Activated CD8-positive, alpha-beta memory T cell treated with anti-CD3 and anti-CD28 coated beads for 1 hour (primary cell): ENCODE data around the gene ZDHHC22.
"Not testable (repeated sequence)": the region's sequence is repeated elsewhere in the genome, so short reads cannot be mapped to it uniquely, and the experiment has no call there.

ENCODE experiments used
- DNase-seq, 2 donors: peaks; one replicate each; pipeline ENCODE4 v3.0.0-alpha.2; 2020; ENCODE audit warnings: low read depth in 1 of 2; ENCODE audit errors: extremely low read depth in 1 of 2

The ZDHHC22 gene

DNA sequence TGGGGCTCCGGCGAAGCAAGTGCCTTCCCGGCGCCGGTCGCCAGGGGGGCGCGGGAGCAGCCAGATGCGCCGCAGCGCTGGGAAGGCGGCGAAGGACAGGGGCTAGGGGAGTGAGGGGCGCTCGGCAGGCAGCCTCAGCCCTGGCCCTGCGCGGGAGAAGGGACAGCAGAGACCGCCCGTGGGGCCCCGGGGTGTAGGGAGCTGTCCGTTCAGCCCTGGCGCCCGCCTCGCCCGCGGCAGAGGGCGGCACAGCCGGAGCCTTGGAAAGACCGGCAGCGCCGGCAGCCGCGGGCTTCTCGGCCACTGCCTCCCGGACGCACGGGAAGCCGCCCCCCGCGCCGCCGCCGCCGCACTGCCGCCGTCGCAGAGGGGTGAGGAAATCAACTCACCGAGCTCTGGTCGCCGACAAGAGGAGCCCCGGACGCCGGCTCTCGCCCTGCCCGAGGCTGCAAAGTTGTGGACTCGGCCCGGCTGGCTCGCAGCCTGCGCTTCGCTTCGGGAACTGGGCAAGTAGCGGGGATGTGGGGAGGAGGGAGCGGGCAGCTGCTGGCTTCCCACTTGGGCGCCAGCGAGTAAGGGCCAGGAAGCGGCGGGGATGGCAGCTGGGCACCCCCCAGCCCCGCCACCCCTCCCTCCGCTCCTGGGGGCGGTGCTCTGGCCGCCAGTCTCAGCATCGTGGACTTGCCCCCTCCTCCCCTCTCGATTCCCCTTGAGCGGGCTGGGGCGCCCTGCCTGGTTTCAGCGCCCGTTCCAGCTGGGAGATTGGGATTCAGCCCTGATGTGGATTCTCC lies at the start of gene ZDHHC22:
Gene ZDHHC22, minus strand, starts transcription at position 578 of the 791 bp plus-strand sequence. CDS start 2,053 bp downstream, outside the sequence.
- DNase-seq, result no peak

GRCh38 chr14:77190977-77191376 lies 49.4 kb upstream of the ZDHHC22 start:
- DNase-seq, result no peak

DNA sequence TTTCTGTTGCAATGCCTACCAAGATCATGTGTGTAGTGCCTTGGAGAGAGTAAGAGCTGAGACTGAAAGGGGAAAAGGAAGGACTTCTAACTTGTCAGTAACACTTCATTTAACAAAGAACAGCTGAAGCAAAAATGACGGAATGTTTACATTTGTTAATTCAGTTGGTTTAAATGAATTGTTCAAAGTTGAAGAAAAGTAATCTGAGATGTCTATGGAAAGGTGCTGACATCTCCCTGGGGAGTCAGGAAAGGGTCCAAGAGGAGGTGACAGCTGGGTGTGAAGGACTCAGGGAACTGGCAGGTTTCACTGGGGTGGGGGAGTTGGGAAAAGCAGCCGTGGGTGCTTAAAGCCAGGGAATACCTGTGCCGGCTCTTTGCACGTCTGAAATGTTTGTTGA lies 47.9 kb upstream of the ZDHHC22 start:
- DNase-seq, result no peak

- no peak for DNase-seq
Measured at GRCh38 chr14:77187649-77188012, 46.0 kb upstream of the ZDHHC22 start.

- no peak for DNase-seq
Measured at GRCh38 chr14:77186911-77187648, 45.5 kb upstream of the ZDHHC22 start.

- no peak for DNase-seq
Measured at GRCh38 chr14:77185093-77185465, 43.5 kb upstream of the ZDHHC22 start.

GRCh38 chr14:77184396-77185092 lies 43.0 kb upstream of the ZDHHC22 start:
- no peak for DNase-seq

- no peak for DNase-seq
Measured at GRCh38 chr14:77183896-77184295, 42.3 kb upstream of the ZDHHC22 start.

GRCh38 chr14:77181603-77182437 lies 40.2 kb upstream of the ZDHHC22 start, which contains the start of gene TMEM63C:
TMEM63C (plus strand) TSS chr14:77181798; CDS start chr14:77218814, 37,016 bp downstream.
- peak; percentile 9 to 14 for DNase-seq

- no peak for DNase-seq
Measured at GRCh38 chr14:77180726-77181602, 39.4 kb upstream of the ZDHHC22 start.

- no peak for DNase-seq
Measured at GRCh38 chr14:77178656-77179055, 37.1 kb upstream of the ZDHHC22 start.

GRCh38 chr14:77177702-77178101 lies 36.1 kb upstream of the ZDHHC22 start:
- DNase-seq, result no peak

- DNase-seq, result no peak
Measured at GRCh38 chr14:77175843-77176242, 34.3 kb upstream of the ZDHHC22 start.

- DNase-seq, result not testable (repeated sequence)
Measured at GRCh38 chr14:77173911-77174617, 32.5 kb upstream of the ZDHHC22 start.

DNA sequence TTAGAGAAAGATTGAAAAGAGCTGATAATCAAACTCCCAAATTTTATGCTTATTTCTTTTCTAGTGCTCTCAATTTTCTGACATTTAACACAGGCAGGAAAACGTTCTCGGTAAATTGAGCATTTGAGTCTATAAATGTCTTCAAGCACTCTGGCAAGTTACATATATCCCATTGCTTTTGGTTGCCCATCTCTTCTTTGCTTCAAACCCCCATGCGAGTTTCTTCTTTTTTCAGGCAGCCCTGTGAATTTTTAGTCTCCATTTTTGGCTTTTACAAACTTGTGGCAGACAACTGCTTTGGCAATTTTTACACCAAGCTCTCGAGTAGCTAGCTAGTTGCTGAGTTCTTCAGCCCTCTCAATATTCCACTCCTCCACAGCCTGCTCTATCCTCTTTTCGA lies 31.3 kb upstream of the ZDHHC22 start:
- no peak for DNase-seq

GRCh38 chr14:77170045-77170444 lies 28.5 kb upstream of the ZDHHC22 start:
- DNase-seq, result no peak

GRCh38 chr14:77161011-77161410 lies 19.4 kb upstream of the ZDHHC22 start:
- DNase-seq, result no peak

DNA sequence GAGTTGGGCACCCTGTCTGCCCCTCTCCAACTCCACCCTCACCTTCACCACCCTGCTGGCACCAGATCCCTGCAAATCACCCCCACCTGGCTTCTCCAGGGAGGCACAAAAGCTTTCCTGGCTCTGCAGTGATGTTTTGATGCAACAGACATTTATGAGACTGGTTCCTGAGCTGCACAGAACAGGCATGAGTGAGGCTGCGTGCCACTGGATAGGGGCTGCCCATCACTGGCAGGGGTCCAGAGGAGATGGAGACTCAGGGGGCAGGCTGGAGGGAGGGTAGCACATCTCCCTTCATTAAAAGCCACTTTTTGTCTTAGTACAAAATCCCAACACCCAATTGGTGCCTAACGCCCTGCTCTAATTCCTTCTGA lies 17.3 kb upstream of the ZDHHC22 start:
- no peak for DNase-seq
